ENCODE results near the gene SHISA5.

SHISA5 gene

DNA sequence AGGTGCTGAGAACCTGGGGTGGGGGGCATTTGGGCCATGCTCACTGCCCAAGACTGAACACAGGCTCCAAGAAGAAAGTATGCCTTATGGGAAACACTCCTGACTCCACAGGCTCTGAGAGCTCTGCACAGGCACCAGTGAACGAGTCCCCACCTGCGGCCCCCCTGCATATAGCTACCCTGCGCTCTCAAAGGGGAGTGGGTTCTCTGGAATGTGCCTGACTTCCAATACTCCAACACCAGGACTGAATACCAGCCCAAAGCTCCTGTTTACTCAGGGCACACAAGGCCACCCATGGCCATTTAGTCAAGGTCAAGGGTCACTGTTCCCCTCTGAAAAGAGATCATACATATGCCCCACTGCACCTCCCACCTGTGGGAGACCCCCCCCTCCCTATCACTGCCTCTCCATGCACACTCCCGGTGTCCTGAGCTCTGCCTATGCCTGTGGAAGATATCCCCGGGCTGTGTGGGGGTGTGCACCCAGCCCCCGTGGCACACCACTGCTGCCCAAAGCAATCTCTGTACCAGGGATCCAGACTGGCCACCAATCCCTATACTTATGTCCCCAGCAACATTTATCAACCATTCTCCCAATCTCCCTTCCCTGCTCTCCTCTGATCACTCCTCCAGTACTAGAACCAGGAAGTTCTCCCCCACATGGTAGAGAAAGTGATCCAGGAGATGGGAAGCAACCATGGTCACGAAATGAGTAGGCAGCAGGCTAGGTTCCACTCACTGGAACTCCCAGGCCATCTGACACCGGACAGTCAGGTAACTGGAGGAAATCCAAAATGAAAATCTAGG, 72.5 kb downstream of the SHISA5 start:
- DNase-seq (ENCODE audit: low spot score) = no peak

DNA sequence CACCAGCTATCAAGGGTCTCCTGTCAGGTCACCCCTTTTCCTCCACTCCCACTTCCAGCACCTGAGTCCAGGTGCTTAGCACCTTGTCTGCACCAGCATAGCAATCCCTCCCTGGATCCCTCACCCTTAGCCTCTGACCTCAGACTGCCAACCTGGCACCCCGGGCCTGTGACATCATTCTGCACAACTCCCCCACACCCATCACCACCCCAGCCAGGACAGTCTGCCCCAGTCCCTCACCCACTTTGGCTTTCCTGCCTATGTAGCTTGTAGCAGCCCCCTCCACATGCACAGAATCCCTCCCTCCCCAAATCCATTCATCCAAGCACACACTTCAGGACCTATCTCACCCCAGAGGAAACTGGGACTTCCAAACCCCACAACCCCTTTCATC, 73.3 kb downstream of the SHISA5 start:
- no peak for DNase-seq (ENCODE audit: low spot score)

GRCh38 chr3:48429960-48430707, 73.8 kb downstream of the SHISA5 start, which contains the start of gene PLXNB1:
Gene PLXNB1 (minus strand): TSS chr3:48430086. CDS start chr3:48424611, 5,475 bp downstream.
- DNase-seq (ENCODE audit: low spot score) = no peak

- peak; percentile 84 for DNase-seq (ENCODE audit: low spot score)
These were observed 74.5 kb downstream of the SHISA5 start for GRCh38 chr3:48429317-48429959.

GRCh38 chr3:48428572-48429316, 75.2 kb downstream of the SHISA5 start:
- DNase-seq (ENCODE audit: low spot score) = no peak

DNA sequence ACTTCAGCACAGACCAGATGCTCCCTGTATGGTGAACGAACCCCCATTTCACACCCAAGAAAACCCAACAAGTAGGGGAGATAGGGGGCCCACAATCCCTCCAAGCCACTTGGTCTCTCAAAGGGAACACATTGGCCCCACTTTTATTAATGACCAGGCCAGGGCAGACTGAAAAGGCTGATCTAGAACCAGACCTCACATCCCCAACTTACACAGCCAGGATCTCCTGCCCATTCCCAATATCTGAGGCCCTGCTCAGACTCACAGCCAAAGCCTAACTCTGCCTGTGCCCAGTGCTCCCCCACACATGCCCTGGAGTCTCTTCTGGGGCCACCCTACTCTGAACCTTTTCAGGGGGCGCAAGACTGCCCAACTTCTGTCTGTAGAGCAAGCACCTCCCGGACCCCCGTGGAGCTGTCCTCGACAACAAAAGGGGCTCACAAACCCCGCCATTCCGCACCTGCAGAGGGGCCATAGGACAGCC, 75.8 kb downstream of the SHISA5 start:
- DNase-seq (ENCODE audit: low spot score) = no peak

DNA sequence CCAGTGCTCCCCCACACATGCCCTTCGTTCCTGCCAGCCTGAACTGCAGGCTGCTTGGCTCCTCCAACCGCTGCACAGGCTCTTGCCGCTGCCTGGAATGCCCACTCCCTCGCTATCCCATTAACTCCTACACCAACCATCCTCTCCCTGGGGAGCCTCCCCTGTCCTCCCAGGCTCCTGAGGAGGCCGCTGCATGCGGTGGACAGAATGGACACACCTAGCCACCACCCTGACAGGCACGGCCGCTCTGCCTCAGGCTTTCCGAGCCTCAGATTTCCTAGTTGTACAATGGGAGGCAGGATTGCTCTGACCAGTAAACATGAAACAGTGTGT, 76.4 kb downstream of the SHISA5 start:
- DNase-seq (ENCODE audit: low spot score) = no peak

DNA sequence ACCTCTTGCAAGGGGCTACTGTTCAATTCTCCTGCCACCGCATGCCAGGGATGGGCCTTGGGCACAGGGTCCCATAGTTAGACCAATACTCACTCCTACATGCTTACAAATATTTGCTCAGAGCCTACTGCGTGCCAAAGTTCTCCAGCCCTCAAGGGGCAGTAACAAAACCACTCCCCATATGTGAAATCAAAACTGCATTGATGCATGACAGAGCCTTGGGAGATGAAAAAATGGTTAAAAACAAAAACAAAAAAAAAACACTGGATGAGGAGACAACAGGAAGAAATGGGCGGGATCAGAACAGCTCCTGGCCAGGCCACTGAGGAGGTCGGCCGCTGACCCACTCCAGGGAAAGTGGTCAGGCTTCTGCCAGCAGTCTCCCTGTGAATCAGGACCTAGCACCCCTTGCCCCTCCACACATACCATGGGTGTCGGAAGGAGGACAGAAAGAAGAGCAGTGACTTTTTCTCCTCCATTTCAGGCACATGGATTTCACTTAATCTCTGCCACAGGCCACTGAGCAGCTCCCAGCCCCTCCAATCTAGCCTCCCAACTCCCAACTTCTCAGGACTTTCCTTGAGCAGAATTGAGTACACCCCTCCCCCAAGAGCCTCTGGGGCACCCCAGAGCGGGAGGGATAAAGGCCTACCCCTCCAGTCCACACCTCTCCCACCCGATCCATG, 76.9 kb downstream of the SHISA5 start:
- DNase-seq (ENCODE audit: low spot score) = peak; percentile 56

DNA sequence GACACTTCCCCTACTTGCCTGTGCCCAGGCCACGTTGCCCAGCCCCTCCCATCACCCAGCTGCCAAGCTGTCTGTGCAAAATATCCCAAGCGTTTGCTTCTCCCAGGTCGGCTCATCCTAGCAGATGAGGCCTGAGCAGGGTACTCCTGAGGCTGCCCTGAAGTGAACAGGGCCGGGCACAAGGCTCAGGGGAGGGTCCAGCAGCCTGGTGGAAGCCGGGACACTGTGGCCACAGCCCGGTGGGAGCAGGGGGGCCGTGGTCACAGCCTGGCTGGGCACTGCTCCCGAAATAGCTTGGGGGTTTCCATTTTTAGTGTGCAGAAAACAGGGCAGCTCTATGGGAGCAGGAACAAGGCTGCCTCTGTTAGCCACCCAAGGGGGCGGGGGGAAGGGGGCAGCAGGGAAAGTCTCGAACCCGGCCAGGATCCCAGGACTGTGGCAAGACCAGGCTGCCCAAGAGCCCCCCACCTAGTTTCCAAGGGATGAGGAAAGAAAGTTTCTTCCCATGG, 77.5 kb downstream of the SHISA5 start:
- DNase-seq (ENCODE audit: low spot score) = no peak

DNA sequence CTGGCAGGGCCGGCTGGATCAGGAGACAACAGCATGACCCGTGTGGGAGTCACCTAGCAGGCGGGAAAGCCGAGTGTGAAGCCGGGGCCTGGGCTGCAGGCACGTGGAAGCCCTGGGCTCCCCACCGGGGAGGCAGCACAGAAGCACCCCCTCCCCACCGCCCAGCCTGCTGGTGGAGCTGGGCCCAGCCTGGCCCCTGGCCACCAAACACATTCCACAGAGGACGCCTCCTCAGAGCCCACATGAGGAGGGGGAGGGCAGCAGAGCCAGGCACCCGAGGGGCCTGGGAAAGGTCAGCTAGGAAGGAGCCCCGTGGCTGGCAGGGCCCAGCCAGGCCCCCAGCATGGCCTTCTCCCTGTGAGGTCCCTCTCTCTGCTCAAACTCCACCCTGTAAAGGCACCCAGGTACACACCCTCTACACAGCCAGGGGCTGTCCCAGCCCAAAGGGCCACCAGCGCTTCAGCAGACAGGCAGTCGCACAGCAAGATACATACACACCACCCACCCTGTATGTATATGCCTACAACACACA, 78.6 kb downstream of the SHISA5 start:
- no peak for DNase-seq (ENCODE audit: low spot score)

GRCh38 chr3:48423883-48424695, 79.9 kb downstream of the SHISA5 start:
- DNase-seq (ENCODE audit: low spot score) = no peak

- no peak for DNase-seq (ENCODE audit: low spot score)
These were observed 80.6 kb downstream of the SHISA5 start for GRCh38 chr3:48423241-48423882.

GRCh38 chr3:48422681-48423080, 81.3 kb downstream of the SHISA5 start:
- no peak for DNase-seq (ENCODE audit: low spot score)

- no peak for DNase-seq (ENCODE audit: low spot score)
These were observed 81.7 kb downstream of the SHISA5 start for GRCh38 chr3:48422272-48422671.

- DNase-seq (ENCODE audit: low spot score) = no peak
These were observed 83.4 kb downstream of the SHISA5 start for GRCh38 chr3:48420561-48420960.

GRCh38 chr3:48419597-48419996, 84.4 kb downstream of the SHISA5 start:
- no peak for DNase-seq (ENCODE audit: low spot score)

GRCh38 chr3:48419149-48419548, 84.8 kb downstream of the SHISA5 start:
- no peak for DNase-seq (ENCODE audit: low spot score)

DNA sequence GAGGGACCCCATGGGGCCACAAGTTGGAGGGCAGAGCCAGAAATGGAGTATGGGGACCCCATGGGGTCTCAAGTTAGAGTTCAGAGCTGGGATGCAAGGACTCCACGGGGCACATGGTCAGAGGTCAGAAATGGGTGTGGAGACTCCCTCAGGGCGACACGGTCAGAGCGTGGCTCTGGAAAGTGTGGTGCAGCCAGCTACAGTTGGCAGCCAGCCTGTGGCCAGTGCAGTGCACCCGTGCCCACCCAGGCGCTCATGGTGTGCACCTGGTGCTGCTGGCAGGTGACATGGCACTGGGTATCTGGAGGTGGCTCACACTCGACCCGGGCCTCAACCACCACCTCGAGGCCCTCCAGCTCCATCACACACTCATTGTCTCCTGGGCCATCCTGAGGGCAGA, 85.3 kb downstream of the SHISA5 start:
- DNase-seq (ENCODE audit: low spot score) = no peak

DNA sequence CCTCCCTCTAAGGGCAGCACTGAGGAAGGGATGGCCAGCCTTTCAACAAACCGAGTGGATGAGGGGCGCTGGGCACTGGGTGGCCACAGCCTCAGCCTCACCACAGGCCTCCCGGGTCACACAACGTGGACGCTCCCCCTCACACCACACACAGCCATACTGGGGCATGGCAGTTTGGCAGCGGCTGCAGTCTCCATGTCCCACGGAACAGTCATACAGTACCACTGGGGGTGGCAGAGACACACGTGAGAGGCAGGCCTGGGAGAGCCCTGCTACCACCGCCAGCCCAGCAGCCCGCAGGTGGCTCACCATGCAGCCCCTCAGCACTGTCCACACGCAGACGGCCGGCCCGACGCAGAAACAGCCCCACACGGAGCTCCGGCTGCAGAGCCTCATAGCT, 85.8 kb downstream of the SHISA5 start:
- DNase-seq (ENCODE audit: low spot score) = no peak
